Testis (tissue), 3 donors: ENCODE measurements around the gene GATAD2A. TPM values are rescaled to one million over a fixed set of nuclear protein-coding genes. Genes with fewer than 3 reads are reported as not detected.

Source experiments
- DNase-seq: peaks from one replicate; pipeline ENCODE4 v3.0.0-alpha.2; 2019
- H3K27ac ChIP-seq, 2 donors: fragments of 200-600 bp; sonication (generic); one replicate each; pipeline ENCODE4 v1.5.1; 2019
- H3K27me3 ChIP-seq: fragments of 200-600 bp; sonication (generic); one replicate; pipeline ENCODE4 v1.5.1; 2019
- H3K36me3 ChIP-seq: fragments of 200-600 bp; sonication (generic); one replicate; pipeline ENCODE4 v1.5.1; 2017; ENCODE audit warnings: low read depth; ENCODE audit errors: missing control alignments
- H3K4me1 ChIP-seq: fragments of 200-600 bp; sonication (generic); one replicate; pipeline ENCODE4 v1.5.1; 2019
- H3K4me3 ChIP-seq, 2 donors: fragments of 200-600 bp; sonication (generic); one replicate each; pipeline ENCODE4 v1.5.1; 2017 to 2019
- H3K9me3 ChIP-seq: fragments of 200-600 bp; sonication (generic); one replicate; pipeline ENCODE4 v1.5.1; 2017
- CTCF ChIP-seq, 3 experiments: fragments of 450-650 bp in 2 of 3; fragments of 200-600 bp in 1 of 3; sonication (generic) in 1 of 3; IDR thresholded peaks; one replicate each; pipeline ENCODE4 v1.5.1; 2016 to 2019; ENCODE audit warnings: antibody characterized with exemption in 3 of 3, mild to moderate bottlenecking in 2 of 3, moderate library complexity in 1 of 3
- POLR2A ChIP-seq: fragments of 450-650 bp; IDR thresholded peaks from one replicate; pipeline ENCODE4 v1.6.1; 2017; ENCODE audit warnings: antibody characterized with exemption, mild to moderate bottlenecking, moderate library complexity
- WGBS, 2 donors: methylation state at CpG; one replicate each; pipeline ENCODE4 v1.1.5; 2018; 5-methylcytosine and 5-hydroxymethylcytosine counted together
- intact Hi-C: fragments of 100-400 bp; cut with DNase I; formaldehyde crosslinking; loops from one replicate; pipeline ENCODE4 v1.15.1; 2023; ENCODE audit warnings: low total_unique reads
- polyA plus RNA-seq: library from polyadenylated mRNA; stranded (reverse); fragments of 350-450 nt; fragmentation: Illumina TruSeq; extraction: RNeasy Lipid Tissue Mini Kit (QIAGEN cat#74804); gene quantifications from one replicate; pipeline ENCODE4 v1.2.3, GENCODE V29; 2014; ENCODE audit warnings: low read depth, low replicate concordance; ENCODE audit not compliant: insufficient read depth
- total RNA-seq, 2 donors: library from RNA; depleted of rRNA; stranded (reverse); fragments of >200 nt; gene quantifications; one replicate each; pipeline ENCODE4 v1.2.3, GENCODE V29; 2016

GATAD2A gene
- total and polyA plus RNA-seq, 3 donors from 2014 or later = 109 to 197 (median 163) TPM

DNA sequence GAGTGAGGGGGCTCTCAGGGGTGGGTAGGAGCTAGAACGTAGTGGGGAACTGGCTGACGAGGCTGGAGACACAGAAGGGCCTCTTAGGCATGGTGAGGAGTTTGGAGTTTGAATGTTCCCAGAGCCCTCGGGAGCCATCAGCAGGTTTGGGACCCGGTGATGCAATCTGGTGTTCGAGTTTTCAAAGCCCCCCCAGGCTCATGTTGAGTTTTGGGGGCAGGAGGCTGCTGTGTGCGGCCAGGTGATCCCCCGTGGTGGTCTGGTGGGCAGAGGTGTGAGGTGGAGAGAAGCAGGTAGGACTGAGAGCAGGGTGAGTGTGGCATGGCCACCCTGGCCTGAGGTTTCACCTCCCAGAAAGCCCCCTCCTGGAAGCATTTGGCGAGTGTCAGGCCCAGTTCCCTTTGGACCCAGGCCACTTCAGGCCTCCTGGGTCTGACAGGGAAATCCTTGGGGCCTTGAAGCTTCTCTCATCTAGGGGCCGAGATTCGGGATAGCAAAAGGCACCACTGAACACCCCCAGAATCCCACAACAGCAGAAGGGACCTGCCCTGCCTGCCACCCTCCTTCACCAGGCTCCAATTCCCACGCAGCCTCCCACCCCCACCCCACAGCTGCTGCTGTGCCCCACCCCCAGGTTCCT, 124.4 kb downstream of the GATAD2A start:
- H3K4me1 ChIP-seq = peaks cover 20% of the 10 kb centered on the region
- no peak for TF ChIP-seq POLR2A
- no peak for TF ChIP-seq CTCF (IDR thresholded peaks at IDR 0.05)
- no peak overlapping the region for H3K4me3 ChIP-seq
- no peaks in the 10 kb centered on the region for H3K27me3 ChIP-seq
- no peak overlapping the region for H3K27ac ChIP-seq
- DNase-seq = no peak
- 70 to 79% methylated on average over 7 to 11 of the region's 11 CpGs for WGBS, 2 donors
- H3K36me3 ChIP-seq = no peaks in the 10 kb centered on the region
- intact Hi-C loops = loop anchor here (5.0 kb wide), 1 partner anchor 117 kb away; no protein-coding TSS in a partner anchor
- no peaks in the 10 kb centered on the region for H3K9me3 ChIP-seq

DNA sequence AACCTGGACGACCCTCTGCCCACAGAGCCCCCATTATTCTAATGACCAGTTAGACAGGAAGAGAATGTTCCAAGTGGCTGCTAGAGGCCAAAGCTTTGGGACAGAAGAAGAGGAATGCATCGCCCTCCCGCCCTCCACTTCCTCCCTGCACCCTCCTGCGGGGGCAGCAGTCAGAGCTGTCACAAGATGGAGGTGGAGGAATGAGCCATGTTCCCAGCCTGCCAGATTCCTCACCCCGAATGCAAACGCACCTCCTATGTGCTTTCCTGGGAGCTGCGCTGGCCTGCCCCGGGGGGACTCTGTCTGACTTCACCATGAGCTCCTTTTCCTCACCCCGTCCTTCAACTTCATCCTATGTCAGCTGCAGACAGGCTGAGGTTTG, 124.9 kb downstream of the GATAD2A start:
- H3K27ac ChIP-seq = no peak overlapping the region
- H3K27me3 ChIP-seq = no peaks in the 10 kb centered on the region
- H3K4me3 ChIP-seq = no peak overlapping the region
- DNase-seq = no peak
- intact Hi-C loops = loop anchor here (5.0 kb wide), 1 partner anchor 117 kb away; no protein-coding TSS in a partner anchor
- 62% methylated on average over 9 of the region's 9 CpGs for WGBS, 2 donors
- H3K36me3 ChIP-seq = no peaks in the 10 kb centered on the region
- no peak for TF ChIP-seq POLR2A
- TF ChIP-seq CTCF (IDR thresholded peaks at IDR 0.05) = no peak
- H3K4me1 ChIP-seq = peaks cover 18% of the 10 kb centered on the region
- H3K9me3 ChIP-seq = no peaks in the 10 kb centered on the region

DNA sequence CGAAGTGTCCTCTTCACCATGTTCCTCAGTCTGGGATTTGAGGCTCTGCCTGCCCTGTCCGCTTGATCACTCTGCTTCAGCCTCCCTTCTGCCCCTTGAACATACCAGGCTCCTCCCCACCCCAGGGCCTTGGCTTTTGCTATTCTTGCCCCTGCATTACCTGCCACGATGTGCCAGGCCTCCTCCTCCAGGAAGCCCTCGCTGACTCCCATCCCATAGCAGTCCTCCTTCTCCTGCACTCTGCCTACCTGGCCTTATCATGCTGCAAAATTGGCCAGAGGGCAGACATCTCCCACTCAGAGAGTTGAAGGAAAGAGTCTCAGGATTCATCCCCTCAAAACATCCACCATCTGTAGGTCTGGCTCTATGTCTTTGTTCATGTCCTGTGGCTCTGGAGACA, 125.4 kb downstream of the GATAD2A start:
- no peak overlapping the region for H3K4me3 ChIP-seq
- no peaks in the 10 kb centered on the region for H3K36me3 ChIP-seq
- no peaks in the 10 kb centered on the region for H3K27me3 ChIP-seq
- intact Hi-C loops = loop anchor here (5.0 kb wide), 1 partner anchor 116 kb away; no protein-coding TSS in a partner anchor
- no peak overlapping the region for H3K27ac ChIP-seq
- TF ChIP-seq POLR2A (no peak), CTCF (IDR thresholded peaks at IDR 0.05) (no peak)
- H3K9me3 ChIP-seq = no peaks in the 10 kb centered on the region
- DNase-seq = no peak
- WGBS, 2 donors = 83 to 84% methylated on average over 4 of the region's 4 CpGs
- H3K4me1 ChIP-seq = peaks cover 15% of the 10 kb centered on the region

- H3K9me3 ChIP-seq = no peaks in the 10 kb centered on the region
- TF ChIP-seq CTCF (IDR thresholded peaks at IDR 0.05) = peak; percentile 84 to 97 (median 89)
- no peak for TF ChIP-seq POLR2A
- H3K4me1 ChIP-seq = peaks cover 10% of the 10 kb centered on the region
- intact Hi-C loops = loop anchor here (5.0 kb wide), 1 partner anchor 115 kb away; no protein-coding TSS in a partner anchor
- DNase-seq = peak; percentile 90
- no peaks in the 10 kb centered on the region for H3K27me3 ChIP-seq
- H3K4me3 ChIP-seq = no peak overlapping the region
- 32 to 51% methylated on average over 18 to 48 of the region's 48 CpGs for WGBS, 2 donors
- H3K27ac ChIP-seq = no peak overlapping the region
- no peaks in the 10 kb centered on the region for H3K36me3 ChIP-seq
These were observed 126.7 kb downstream of the GATAD2A start for GRCh38 chr19:19531951-19532805.
